Peyer's patch (tissue), 4 donors: ENCODE measurements around the gene LMO1. TPM values are rescaled to one million over a fixed set of nuclear protein-coding genes. Genes with fewer than 3 reads are reported as not detected.

ENCODE experiments used
- DNase-seq, 3 donors: peaks; one replicate each; pipeline ENCODE4 v3.0.0-alpha.2; 2017 to 2019
- H3K27ac ChIP-seq, 4 donors: fragments of 200-600 bp; sonication (generic); one replicate each; pipeline ENCODE4 v1.5.1; 2016 to 2019
- H3K27me3 ChIP-seq, 2 donors: fragments of 200-600 bp; sonication (generic); one replicate each; pipeline ENCODE4 v1.5.1; 2019
- H3K36me3 ChIP-seq, 3 donors: fragments of 200-600 bp; sonication (generic); one replicate each; pipeline ENCODE4 v1.5.1; 2016 to 2019
- H3K4me1 ChIP-seq, 4 donors: fragments of 200-600 bp; sonication (generic); one replicate each; pipeline ENCODE4 v1.5.1; 2016 to 2019
- H3K4me3 ChIP-seq, 4 donors: fragments of 200-600 bp; sonication (generic); 1 replicate in 3 of 4; 2 replicates in 1 of 4; pipeline ENCODE4 v1.5.1; 2016 to 2019; ENCODE audit warnings: mild to moderate bottlenecking in 1 of 4
- H3K9me3 ChIP-seq, 4 donors: fragments of 200-600 bp; sonication (generic); one replicate each; pipeline ENCODE4 v1.5.1; 2016 to 2019; ENCODE audit warnings: mild to moderate bottlenecking in 1 of 4
- CTCF ChIP-seq, 6 experiments: fragments of 450-650 bp in 4 of 6; fragments of 200-600 bp in 2 of 6; sonication (generic) in 1 of 6; IDR thresholded peaks; one replicate each; pipeline ENCODE4 v1.5.1; 2017 to 2019; ENCODE audit warnings: antibody characterized with exemption in 6 of 6, mild to moderate bottlenecking in 3 of 6, moderate library complexity in 1 of 6
- POLR2A ChIP-seq, 2 donors: fragments of 450-650 bp; IDR thresholded peaks; one replicate each; pipeline ENCODE4 v1.5.1; 2017; ENCODE audit warnings: antibody characterized with exemption in 2 of 2, mild to moderate bottlenecking in 2 of 2, moderate library complexity in 2 of 2
- total RNA-seq, 4 donors: library from RNA; depleted of rRNA; stranded (reverse); fragments of >200 nt; gene quantifications; one replicate each; pipeline ENCODE4 v1.1.0, GENCODE V29; 2016

The LMO1 gene
- total RNA-seq, 4 donors from 2014 or later = not detected

- Histone ChIP-seq H3K27ac (no peak overlapping the region), H3K27me3 (no peaks in the 10 kb centered on the region), H3K9me3 (no peaks in the 10 kb centered on the region), H3K4me3 (no peak overlapping the region), H3K4me1 (no peaks in the 10 kb centered on the region), H3K36me3 (no peaks in the 10 kb centered on the region)
- TF ChIP-seq POLR2A (IDR thresholded peaks at IDR 0.05) = no peak
- no peak for TF ChIP-seq CTCF (IDR thresholded peaks at IDR 0.05)
- DNase-seq = peak in 1 of 3 donors; percentile 21
Measured at GRCh38 chr11:8307601-8308000, 43.9 kb upstream of the LMO1 start.

GRCh38 chr11:8301622-8302021 is 37.9 kb upstream of the LMO1 start:
- DNase-seq = peak in 1 of 3 donors; percentile 26
- Histone ChIP-seq H3K27ac (no peak overlapping the region), H3K27me3 (no peaks in the 10 kb centered on the region)

GRCh38 chr11:8298801-8299786 is 35.4 kb upstream of the LMO1 start:
- no peak overlapping the region for H3K4me3 ChIP-seq
- H3K27ac ChIP-seq = no peak overlapping the region
- H3K36me3 ChIP-seq = no peaks in the 10 kb centered on the region
- TF ChIP-seq POLR2A (IDR thresholded peaks at IDR 0.05) (no peak), CTCF (IDR thresholded peaks at IDR 0.05) (no peak)
- H3K4me1 ChIP-seq = no peaks in the 10 kb centered on the region
- DNase-seq = peak in 2 of 3 donors; percentile 26 to 27
- no peaks in the 10 kb centered on the region for H3K9me3 ChIP-seq
- H3K27me3 ChIP-seq = no peaks in the 10 kb centered on the region

More at GRCh38 chr11:8301622-8302021, 37.9 kb upstream of the LMO1 start:
- no peaks in the 10 kb centered on the region for H3K9me3 ChIP-seq
- no peak overlapping the region for H3K4me3 ChIP-seq
- no peaks in the 10 kb centered on the region for H3K4me1 ChIP-seq
- no peaks in the 10 kb centered on the region for H3K36me3 ChIP-seq
- TF ChIP-seq POLR2A (IDR thresholded peaks at IDR 0.05) (no peak), CTCF (IDR thresholded peaks at IDR 0.05) (no peak)

- Histone ChIP-seq H3K36me3 (no peaks in the 10 kb centered on the region), H3K27me3 (no peaks in the 10 kb centered on the region), H3K9me3 (no peaks in the 10 kb centered on the region), H3K4me1 (no peaks in the 10 kb centered on the region), H3K4me3 (no peak overlapping the region), H3K27ac (no peak overlapping the region)
- TF ChIP-seq POLR2A (IDR thresholded peaks at IDR 0.05) (no peak), CTCF (IDR thresholded peaks at IDR 0.05) (no peak)
- DNase-seq = peak in 2 of 3 donors; percentile 18 to 24
Measured at GRCh38 chr11:8297781-8298440, 34.2 kb upstream of the LMO1 start.

- DNase-seq = peak in 1 of 3 donors; percentile 13
Measured at GRCh38 chr11:8296872-8297271, 33.2 kb upstream of the LMO1 start.

More at GRCh38 chr11:8296872-8297271, 33.2 kb upstream of the LMO1 start:
- no peaks in the 10 kb centered on the region for H3K4me1 ChIP-seq
- H3K36me3 ChIP-seq = no peaks in the 10 kb centered on the region
- no peaks in the 10 kb centered on the region for H3K9me3 ChIP-seq
- H3K4me3 ChIP-seq = no peak overlapping the region
- H3K27me3 ChIP-seq = no peaks in the 10 kb centered on the region
- TF ChIP-seq POLR2A (IDR thresholded peaks at IDR 0.05) (no peak), CTCF (IDR thresholded peaks at IDR 0.05) (no peak)
- no peak overlapping the region for H3K27ac ChIP-seq
